ENCODE measurements around the gene WDFY2.
"Not testable (repeated sequence)": the region's sequence is repeated elsewhere in the genome, so short reads cannot be mapped to it uniquely, and the experiment has no call there.

Gene WDFY2

GRCh38 chr13:51688937-51689662 is 104.8 kb downstream of the WDFY2 start:
- ATAC-seq (ENCODE audit: insufficient read depth, low read depth) (no peak), DNase-seq (no peak)
- no peaks in the 10 kb centered on the region for H3K27me3 ChIP-seq (ENCODE audit: insufficient read depth, low read length, poor library complexity)
- no peak overlapping the region for H3K4me3 ChIP-seq (ENCODE audit: low read depth in 1 of 2, low read length in 2 of 2)
- H3K9ac ChIP-seq (ENCODE audit: low read depth, low read length): no peak overlapping the region
- no peak overlapping the region for H2AFZ ChIP-seq (ENCODE audit: low read depth, low read length)
- TF ChIP-seq EZH2 (IDR thresholded peaks at IDR 0.05; ENCODE audit: borderline replicate concordance, low read depth, low read length, severe bottlenecking): no peak
- TF ChIP-seq CTCF (IDR thresholded peaks at IDR 0.05; ENCODE audit: borderline replicate concordance, extremely low read depth, low read length, poor library complexity, severe bottlenecking): no peak
- no peaks in the 10 kb centered on the region for H3K36me3 ChIP-seq (ENCODE audit: insufficient read depth, low read length)
- H3K79me2 ChIP-seq (ENCODE audit: insufficient read depth, low read length): no peaks in the 10 kb centered on the region
- H3K4me1 ChIP-seq (ENCODE audit: insufficient read depth, low read length): no peaks in the 10 kb centered on the region
- H4K20me1 ChIP-seq (ENCODE audit: insufficient read depth, low read length): no peaks in the 10 kb centered on the region
- H3K27ac ChIP-seq (ENCODE audit: low read length): no peak overlapping the region
- no peaks in the 10 kb centered on the region for H3K9me3 ChIP-seq (ENCODE audit: insufficient read depth, low read length, severe bottlenecking)
- H3K4me2 ChIP-seq (ENCODE audit: insufficient read depth, low read length): no peak overlapping the region

- no peak overlapping the region for H3K4me2 ChIP-seq (ENCODE audit: insufficient read depth, low read length)
- H3K4me1 ChIP-seq (ENCODE audit: insufficient read depth, low read length): no peaks in the 10 kb centered on the region
- H3K9ac ChIP-seq (ENCODE audit: low read depth, low read length): no peak overlapping the region
- no peaks in the 10 kb centered on the region for H3K27me3 ChIP-seq (ENCODE audit: insufficient read depth, low read length, poor library complexity)
- H3K4me3 ChIP-seq (ENCODE audit: low read depth in 1 of 2, low read length in 2 of 2): no peak overlapping the region
- H4K20me1 ChIP-seq (ENCODE audit: insufficient read depth, low read length): no peaks in the 10 kb centered on the region
- no peak for ATAC-seq (ENCODE audit: insufficient read depth, low read depth)
- H3K9me3 ChIP-seq (ENCODE audit: insufficient read depth, low read length, severe bottlenecking): no peaks in the 10 kb centered on the region
- no peak overlapping the region for H3K27ac ChIP-seq (ENCODE audit: low read length)
- TF ChIP-seq CTCF (IDR thresholded peaks at IDR 0.05; ENCODE audit: borderline replicate concordance, extremely low read depth, low read length, poor library complexity, severe bottlenecking): no peak
- no peak for TF ChIP-seq EZH2 (IDR thresholded peaks at IDR 0.05; ENCODE audit: borderline replicate concordance, low read depth, low read length, severe bottlenecking)
- H3K36me3 ChIP-seq (ENCODE audit: insufficient read depth, low read length): no peaks in the 10 kb centered on the region
- DNase-seq: no peak
- no peak overlapping the region for H2AFZ ChIP-seq (ENCODE audit: low read depth, low read length)
- H3K79me2 ChIP-seq (ENCODE audit: insufficient read depth, low read length): no peaks in the 10 kb centered on the region
Observed at GRCh38 chr13:51689663-51689996, 105.4 kb downstream of the WDFY2 start.

GRCh38 chr13:51695677-51696076 is 111.4 kb downstream of the WDFY2 start:
- H3K9ac ChIP-seq (ENCODE audit: low read depth, low read length); H3K4me2 ChIP-seq (ENCODE audit: insufficient read depth, low read length); H3K9me3 ChIP-seq (ENCODE audit: insufficient read depth, low read length, severe bottlenecking); H2AFZ ChIP-seq (ENCODE audit: low read depth, low read length); H3K4me3 ChIP-seq (ENCODE audit: low read depth in 1 of 2, low read length in 2 of 2); H3K36me3 ChIP-seq (ENCODE audit: insufficient read depth, low read length); DNase-seq; H3K27me3 ChIP-seq (ENCODE audit: insufficient read depth, low read length, poor library complexity); H3K27ac ChIP-seq (ENCODE audit: low read length); H3K79me2 ChIP-seq (ENCODE audit: insufficient read depth, low read length); H3K4me1 ChIP-seq (ENCODE audit: insufficient read depth, low read length); ATAC-seq (ENCODE audit: insufficient read depth, low read depth); H4K20me1 ChIP-seq (ENCODE audit: insufficient read depth, low read length): not testable (repeated sequence)

GRCh38 chr13:51697181-51697580 is 112.9 kb downstream of the WDFY2 start:
- Histone ChIP-seq H3K9ac (ENCODE audit: low read depth, low read length) (no peak overlapping the region), H2AFZ (ENCODE audit: low read depth, low read length) (no peak overlapping the region), H3K27ac (ENCODE audit: low read length) (no peak overlapping the region), H3K36me3 (ENCODE audit: insufficient read depth, low read length) (no peaks in the 10 kb centered on the region), H3K27me3 (ENCODE audit: insufficient read depth, low read length, poor library complexity) (no peaks in the 10 kb centered on the region), H4K20me1 (ENCODE audit: insufficient read depth, low read length) (no peaks in the 10 kb centered on the region), H3K4me1 (ENCODE audit: insufficient read depth, low read length) (no peaks in the 10 kb centered on the region), H3K9me3 (ENCODE audit: insufficient read depth, low read length, severe bottlenecking) (no peaks in the 10 kb centered on the region), H3K4me2 (ENCODE audit: insufficient read depth, low read length) (no peak overlapping the region), H3K4me3 (ENCODE audit: low read depth in 1 of 2, low read length in 2 of 2) (no peak overlapping the region), H3K79me2 (ENCODE audit: insufficient read depth, low read length) (no peaks in the 10 kb centered on the region)
- no peak for ATAC-seq (ENCODE audit: insufficient read depth, low read depth)
- no peak for DNase-seq
- no peak for TF ChIP-seq CTCF (IDR thresholded peaks at IDR 0.05; ENCODE audit: borderline replicate concordance, extremely low read depth, low read length, poor library complexity, severe bottlenecking)
- TF ChIP-seq EZH2 (IDR thresholded peaks at IDR 0.05; ENCODE audit: borderline replicate concordance, low read depth, low read length, severe bottlenecking): no peak
